Measurements from ENCODE around the gene LTBP3. TPM values are rescaled to one million over a fixed set of nuclear protein-coding genes. Genes with fewer than 3 reads are reported as not detected.
A peak's percentile ranks its signal among the peaks of the same experiment; 100 is the strongest.

LTBP3 gene
- total RNA-seq, 1 experiment from 2014 or later: 10.6 TPM

GRCh38 chr11:65574109-65574810, 16.1 kb upstream of the LTBP3 start:
- DNase-seq: peak; percentile 95
- Mint-ChIP-seq H3K4me1 (peaks cover 32 to 54% of the 10 kb centered on the region in 2 experiments), H3K27ac (peak overlapping the region in 1 of 3 experiments; percentile 86; a peak in 1 of 7 replicates), H3K9me3 (no peaks in the 10 kb centered on the region), H3K27me3 (ENCODE audit: low read depth) (peaks cover 31% of the 10 kb centered on the region), H3K36me3 (ENCODE audit: insufficient read depth in 1 of 3, low read depth in 3 of 3) (peaks cover 3 to 7% (median 6%) of the 10 kb centered on the region in 3 experiments; a peak in 4 of 7 replicates), H3K4me3 (peak overlapping the region; percentile 63 to 86)
- Histone ChIP-seq H3K79me1 (ENCODE audit: insufficient read depth, low read depth, low read length, poor library complexity, severe bottlenecking) (peaks cover 4% of the 10 kb centered on the region), H3K18ac (ENCODE audit: insufficient read length, low read depth, low read length) (no peak overlapping the region), H2AFZ (ENCODE audit: low read length) (no peak overlapping the region), H3K27ac (ENCODE audit: insufficient read length, low read depth, low read length) (no peak overlapping the region), H4K8ac (replicated peaks; ENCODE audit: insufficient read length, low read depth, low read length) (no peak overlapping the region), H2BK15ac (ENCODE audit: low read depth, low read length) (no peak overlapping the region), H3K79me2 (ENCODE audit: insufficient read depth, low read length) (no peaks in the 10 kb centered on the region; the same call in 1 of the 2 replicates), H3K23me2 (ENCODE audit: insufficient read length, low read depth, low read length, poor library complexity, severe bottlenecking) (peaks cover 23% of the 10 kb centered on the region), H3T11ph (ENCODE audit: low read length) (no peak overlapping the region), H4K91ac (ENCODE audit: insufficient read length, low read depth, low read length) (no peak overlapping the region), H3K4me1 (ENCODE audit: insufficient read depth, low read length) (no peaks in the 10 kb centered on the region; the same call in 1 of the 2 replicates), H3K9me3 (ENCODE audit: control insufficient read depth, low read depth, low read length) (no peaks in the 10 kb centered on the region), H3K4ac (ENCODE audit: low read depth, low read length) (no peak overlapping the region), H2BK12ac (ENCODE audit: insufficient read length, low read depth, low read length) (no peak overlapping the region), H2AK5ac (ENCODE audit: insufficient read length, low read length) (no peak overlapping the region), H2BK5ac (ENCODE audit: insufficient read length, low read length) (no peak overlapping the region), H3K23ac (ENCODE audit: insufficient read length, low read depth, low read length) (no peak overlapping the region), H3K9ac (ENCODE audit: extremely low read depth, insufficient read length, low read length) (no peak overlapping the region), H3K14ac (ENCODE audit: insufficient read depth, low read length) (no peak overlapping the region), H3K27me3 (ENCODE audit: insufficient read depth, low read length) (peaks cover 8% of the 10 kb centered on the region; the same call in 1 of the 2 replicates), H3K56ac (ENCODE audit: insufficient read length, low read depth, low read length) (no peak overlapping the region), H4K20me1 (ENCODE audit: control insufficient read depth, insufficient read depth, insufficient read length) (no peaks in the 10 kb centered on the region), H4K5ac (ENCODE audit: insufficient read length, low read depth, low read length) (no peak overlapping the region), H2BK120ac (ENCODE audit: low read depth, low read length, poor library complexity, severe bottlenecking) (no peak overlapping the region), H2BK20ac (ENCODE audit: low read depth, low read length, poor library complexity, severe bottlenecking) (no peak overlapping the region), H3K4me2 (ENCODE audit: insufficient read depth, insufficient read length, low read length) (peak overlapping the region; percentile 60)
- TF ChIP-seq, protein P1, sequence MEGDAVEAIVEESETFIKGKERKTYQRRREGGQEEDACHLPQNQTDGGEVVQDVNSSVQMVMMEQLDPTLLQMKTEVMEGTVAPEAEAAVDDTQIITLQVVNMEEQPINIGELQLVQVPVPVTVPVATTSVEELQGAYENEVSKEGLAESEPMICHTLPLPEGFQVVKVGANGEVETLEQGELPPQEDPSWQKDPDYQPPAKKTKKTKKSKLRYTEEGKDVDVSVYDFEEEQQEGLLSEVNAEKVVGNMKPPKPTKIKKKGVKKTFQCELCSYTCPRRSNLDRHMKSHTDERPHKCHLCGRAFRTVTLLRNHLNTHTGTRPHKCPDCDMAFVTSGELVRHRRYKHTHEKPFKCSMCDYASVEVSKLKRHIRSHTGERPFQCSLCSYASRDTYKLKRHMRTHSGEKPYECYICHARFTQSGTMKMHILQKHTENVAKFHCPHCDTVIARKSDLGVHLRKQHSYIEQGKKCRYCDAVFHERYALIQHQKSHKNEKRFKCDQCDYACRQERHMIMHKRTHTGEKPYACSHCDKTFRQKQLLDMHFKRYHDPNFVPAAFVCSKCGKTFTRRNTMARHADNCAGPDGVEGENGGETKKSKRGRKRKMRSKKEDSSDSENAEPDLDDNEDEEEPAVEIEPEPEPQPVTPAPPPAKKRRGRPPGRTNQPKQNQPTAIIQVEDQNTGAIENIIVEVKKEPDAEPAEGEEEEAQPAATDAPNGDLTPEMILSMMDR (conservative IDR thresholded peaks at IDR 0.05): peak; percentile 99
- no CpG with 5 or more reads among the region's 67 CpGs for WGBS (ENCODE audit: extremely low coverage, insufficient read length, low lambda C conversion rate)

Data from H9 (cell line).